ENCODE results near the gene PRPF40A. TPM values are rescaled to one million over a fixed set of nuclear protein-coding genes. Genes with fewer than 3 reads are reported as not detected.

PRPF40A gene
- total RNA-seq, 1 donor from 2014 or later: 129 TPM

GRCh38 chr2:152657043-152657442 is 60.2 kb downstream of the PRPF40A start:
- Mint-ChIP-seq H3K4me3 (no peak overlapping the region), H3K9me3 (no peaks in the 10 kb centered on the region), H3K27me3 (no peaks in the 10 kb centered on the region), H3K4me1 (peaks cover 4% of the 10 kb centered on the region), H3K27ac (peak overlapping the region; percentile 50), H3K36me3 (ENCODE audit: low read depth) (peaks cover 85% of the 10 kb centered on the region)
- peak; percentile 28 for ATAC-seq (ENCODE audit: low read depth)
- TF ChIP-seq CTCF (IDR thresholded peaks at IDR 0.05): no peak
- ChIA-PET POLR2A (no interaction called here), CTCF (no interaction called here)
- DNase-seq: no peak
- intact Hi-C loops (cut with micrococcal nuclease): loop anchor here (5.0 to 10.0 kb wide), 2 partner anchors 35 to 1192 kb away; no protein-coding TSS in a partner anchor

GRCh38 chr2:152655880-152656279 is 61.4 kb downstream of the PRPF40A start:
- H3K36me3 Mint-ChIP-seq (ENCODE audit: low read depth): peaks cover 85% of the 10 kb centered on the region
- ChIA-PET POLR2A (no interaction called here), CTCF (interaction anchor here (1.4 kb wide), 1 partner anchor 20 kb away, joined by 4 read pairs; no protein-coding TSS in a partner anchor)
- DNase-seq: no peak
- TF ChIP-seq CTCF (IDR thresholded peaks at IDR 0.05): no peak
- intact Hi-C loops (cut with micrococcal nuclease): loop anchor here (5.0 to 10.0 kb wide), 2 partner anchors 36 to 1191 kb away; no protein-coding TSS in a partner anchor
- peaks cover 4% of the 10 kb centered on the region for H3K4me1 Mint-ChIP-seq
- ATAC-seq (ENCODE audit: low read depth): no peak
- H3K27me3 Mint-ChIP-seq: no peaks in the 10 kb centered on the region
- no peak overlapping the region for H3K27ac Mint-ChIP-seq
- H3K4me3 Mint-ChIP-seq: no peak overlapping the region
- no peaks in the 10 kb centered on the region for H3K9me3 Mint-ChIP-seq

- no peak for TF ChIP-seq CTCF (IDR thresholded peaks at IDR 0.05)
- no peak for ATAC-seq (ENCODE audit: low read depth)
- Mint-ChIP-seq H3K9me3 (no peaks in the 10 kb centered on the region), H3K4me3 (no peak overlapping the region), H3K27ac (no peak overlapping the region), H3K36me3 (ENCODE audit: low read depth) (peaks cover 51% of the 10 kb centered on the region), H3K4me1 (peaks cover 2% of the 10 kb centered on the region), H3K27me3 (no peaks in the 10 kb centered on the region)
- intact Hi-C loops (cut with micrococcal nuclease): loop anchor here (10.0 kb wide), 1 partner anchor 1187 kb away; no protein-coding TSS in a partner anchor
- CTCF ChIA-PET: no interaction called here
- POLR2A ChIA-PET: no interaction called here
- DNase-seq: no peak
These were observed 65.4 kb downstream of the PRPF40A start for GRCh38 chr2:152651834-152652233.

- no peaks in the 10 kb centered on the region for H3K9me3 Mint-ChIP-seq
- no peak overlapping the region for H3K4me3 Mint-ChIP-seq
- DNase-seq: no peak
- TF ChIP-seq CTCF (IDR thresholded peaks at IDR 0.05): no peak
- ChIA-PET CTCF (no interaction called here), POLR2A (interaction anchor here (0.8 kb wide), 1 partner anchor 184 kb away, joined by 3 read pairs; no protein-coding TSS in a partner anchor)
- intact Hi-C loops (cut with micrococcal nuclease): loop anchor here (10.0 kb wide), 1 partner anchor 1186 kb away; no protein-coding TSS in a partner anchor
- no peaks in the 10 kb centered on the region for H3K4me1 Mint-ChIP-seq
- no peak for ATAC-seq (ENCODE audit: low read depth)
- H3K36me3 Mint-ChIP-seq (ENCODE audit: low read depth): peaks cover 41% of the 10 kb centered on the region
- H3K27ac Mint-ChIP-seq: no peak overlapping the region
- no peaks in the 10 kb centered on the region for H3K27me3 Mint-ChIP-seq
These were observed 66.4 kb downstream of the PRPF40A start for GRCh38 chr2:152650768-152651371.

GRCh38 chr2:152649997-152650396 is 67.3 kb downstream of the PRPF40A start:
- POLR2A ChIA-PET: no interaction called here
- Mint-ChIP-seq H3K36me3 (ENCODE audit: low read depth) (peaks cover 34% of the 10 kb centered on the region), H3K27me3 (no peaks in the 10 kb centered on the region), H3K27ac (no peak overlapping the region), H3K4me3 (no peak overlapping the region), H3K4me1 (no peaks in the 10 kb centered on the region), H3K9me3 (no peaks in the 10 kb centered on the region)
- no peak for TF ChIP-seq CTCF (IDR thresholded peaks at IDR 0.05)
- ATAC-seq (ENCODE audit: low read depth) (no peak), DNase-seq (no peak)
- CTCF ChIA-PET: no interaction called here
- intact Hi-C loops (cut with micrococcal nuclease): loop anchor here (10.0 kb wide), 1 partner anchor 1185 kb away; no protein-coding TSS in a partner anchor
